K562 (cell line): ENCODE results near the gene FDPS. TPM values are rescaled to one million over a fixed set of nuclear protein-coding genes. Genes with fewer than 3 reads are reported as not detected.
A peak's percentile ranks its signal among the peaks of the same experiment; 100 is the strongest.

Experiments used
- ATAC-seq: fragments of 200-7000 bp; cut with Tn5 transposase; 3 replicates; pipeline ENCODE4 v1.9.1; 2020; ENCODE audit warnings: moderate library complexity
- BruUV-seq: library from RNA; stranded (reverse); fragments of 400-500 nt; replicated peaks from 2 replicates; lab custom pipeline; 2021; lab: Mats Ljungman, UMichigan
- CTCF ChIA-PET: fragments of 300-600 bp; formaldehyde crosslinking; extraction: SDS; loops from one replicate; lab custom pipeline; 2021; ENCODE audit warnings: low intra/inter-chr PET ratio; lab: Yijun Ruan, JAX
- POLR2A ChIA-PET: fragments of 300-600, 350-650 bp; sonication (Branson Sonifier 250); formaldehyde crosslinking; extraction: SDS; loops from one replicate; lab custom pipeline; 2021; ENCODE audit warnings: antibody characterized with exemption, inconsistent platforms; lab: Yijun Ruan, JAX
- DNase-seq, 4 experiments: peaks; one replicate each; pipeline versions ENCODE4 v3.0.0 to v3.0.0-alpha.2; 2011 to 2018; ENCODE audit warnings: low spot score in 3 of 4, mixed read lengths in 3 of 4; ENCODE audit errors: extremely low read depth in 1 of 4
- FAIRE-seq: peaks from 2 replicates; lab custom pipeline; 2011; peaks lifted over from hg19 to GRCh38; lab: Jason Lieb, UNC
- H2AFZ ChIP-seq: 2 replicates; pipeline ENCODE4 v1.6.0; 2011; ENCODE audit warnings: low read depth, low read length, control low read depth, inconsistent platforms
- H3K27ac ChIP-seq: fragments of 200-600 bp; 3 replicates; pipeline ENCODE4 v1.8.0; 2011; ENCODE audit warnings: low read depth, mild to moderate bottlenecking, control low read depth, inconsistent platforms, low read length, moderate library complexity, mixed read lengths; ENCODE audit errors: extremely low read depth
- H3K27me3 ChIP-seq, 2 experiments: fragments of 300-600 bp in 1 of 2; 2 replicates in 1 of 2; 3 replicates in 1 of 2; pipeline versions ENCODE4 v1.6.0 to v1.8.0; 2011; ENCODE audit warnings: inconsistent platforms in 2 of 2, low read length in 2 of 2, mild to moderate bottlenecking in 1 of 2, mixed read lengths in 1 of 2, moderate library complexity in 1 of 2; ENCODE audit not compliant: control insufficient read depth in 2 of 2, insufficient read depth in 2 of 2
- H3K36me3 ChIP-seq: fragments of 300-600 bp; 3 replicates; pipeline ENCODE4 v1.8.0; 2011; ENCODE audit warnings: mild to moderate bottlenecking, low read length, inconsistent platforms; ENCODE audit not compliant: control insufficient read depth, insufficient read depth
- H3K4me1 ChIP-seq, 2 experiments: fragments of 200-600 bp in 1 of 2; replicated peaks in 1 of 2; 2 replicates in 1 of 2; 3 replicates in 1 of 2; pipeline versions ENCODE4 v1.5.1 to v1.8.0; 2011; ENCODE audit warnings: inconsistent platforms in 2 of 2, low read length in 2 of 2, mild to moderate bottlenecking in 1 of 2, mixed read lengths in 1 of 2, moderate library complexity in 1 of 2; ENCODE audit not compliant: control insufficient read depth in 2 of 2, insufficient read depth in 2 of 2
- H3K4me2 ChIP-seq: 2 replicates; pipeline ENCODE4 v1.6.1; 2011; ENCODE audit warnings: low read length, control low read depth, inconsistent platforms, mixed read lengths; ENCODE audit not compliant: insufficient read depth
- H3K4me3 ChIP-seq: fragments of 200-600 bp; sonication (generic), shearing (Covaris generic); 2 replicates; pipeline ENCODE4 v1.5.1; 2016; ENCODE audit warnings: control low read depth, inconsistent platforms
- H3K79me2 ChIP-seq: fragments of 200-600 bp; 3 replicates; pipeline ENCODE4 v1.8.0; 2011; ENCODE audit warnings: low read length, inconsistent platforms; ENCODE audit not compliant: control insufficient read depth, insufficient read depth
- H3K9ac ChIP-seq, 2 experiments: 2 replicates each; pipeline versions ENCODE4 v1.6.0 to v1.6.1; 2011; ENCODE audit warnings: low read depth in 2 of 2, low read length in 2 of 2, control low read depth in 1 of 2, inconsistent platforms in 1 of 2, mild to moderate bottlenecking in 1 of 2, mixed read lengths in 1 of 2; ENCODE audit not compliant: insufficient read depth in 1 of 2
- H3K9me1 ChIP-seq: one replicate; pipeline ENCODE4 v1.6.0; 2011; ENCODE audit warnings: inconsistent platforms, mild to moderate bottlenecking, low read length, moderate library complexity; ENCODE audit not compliant: control insufficient read depth, insufficient read depth
- H3K9me3 ChIP-seq: replicated peaks from 2 replicates; pipeline ENCODE4 v1.5.1; 2011; ENCODE audit warnings: low read depth, low read length, inconsistent platforms; ENCODE audit not compliant: control insufficient read depth, insufficient read depth
- H4K20me1 ChIP-seq: replicated peaks from 2 replicates; pipeline ENCODE4 v1.6.1; 2011; ENCODE audit warnings: low read length, inconsistent platforms, mixed read lengths; ENCODE audit not compliant: control insufficient read depth, insufficient read depth
- CTBP1 ChIP-seq: fragments of 450-650 bp; IDR thresholded peaks from 2 replicates; pipeline ENCODE4 v1.6.1; 2016; ENCODE audit warnings: borderline replicate concordance
- FOXP1 ChIP-seq: sonication (generic); formaldehyde crosslinking; IDR thresholded peaks from 2 replicates; pipeline ENCODE4 v1.8.0; 2022; ENCODE audit warnings: mild to moderate bottlenecking, missing genetic modification reagents
- JUND ChIP-seq, 2 experiments: IDR thresholded peaks; 2 replicates in 1 of 2; 3 replicates in 1 of 2; pipeline ENCODE4 v1.6.1; 2011; ENCODE audit warnings: borderline replicate concordance in 2 of 2, low read depth in 2 of 2, low read length in 2 of 2, improper control_type of control experiment in 1 of 2, missing biosample characterization in 1 of 2, missing genetic modification characterization in 1 of 2, missing genetic modification reagents in 1 of 2
- SP1 ChIP-seq: sonication (generic); formaldehyde crosslinking; IDR thresholded peaks from 2 replicates; pipeline ENCODE4 v1.8.1; 2022; ENCODE audit warnings: mild to moderate bottlenecking, missing genetic modification reagents
- TEAD1 ChIP-seq, 2 experiments: fragments of 450-650 bp in 1 of 2; sonication (generic) in 1 of 2; formaldehyde crosslinking; IDR thresholded peaks; 2 replicates each; pipeline versions ENCODE4 v1.4.0 to v1.8.0; 2020 to 2022; ENCODE audit warnings: mild to moderate bottlenecking in 2 of 2, missing genetic modification reagents in 1 of 2
- ZNF778 ChIP-seq: fragments of 450-650 bp; formaldehyde crosslinking; IDR thresholded peaks from 2 replicates; pipeline ENCODE4 v1.4.0; 2020; ENCODE audit warnings: mild to moderate bottlenecking, moderate library complexity
- WGBS: fragments of 100-300 bp; shearing (Covaris generic); methylation state at CpG from one replicate; pipeline ENCODE4 v1.1.6; 2016; ENCODE audit warnings: low coverage, mixed read lengths; ENCODE audit not compliant: insufficient coverage; ENCODE audit errors: missing lambda C conversion rate; 5-methylcytosine and 5-hydroxymethylcytosine counted together
- in situ Hi-C: fragments of 300-500 bp; cut with MboI; formaldehyde crosslinking; loops from 4 replicates; pipeline ENCODE4 v1.15.0; 2018; ENCODE audit warnings: inconsistent platforms, mixed read lengths
- intact Hi-C: fragments of 100-400 bp; cut with micrococcal nuclease; formaldehyde crosslinking; loops from 2 replicates; pipeline ENCODE4 v1.14.2; 2022
- polyA plus RNA-seq, 8 experiments: library from polyadenylated mRNA; depleted of rRNA in 4 of 8; stranded (reverse) in 5 of 8; unstranded in 3 of 8; fragments of >200 nt; fragmentation: Nextera tagmentation in 2 of 8; fragmentation: Illumina TruSeq in 1 of 8; extraction: Ambion mirVana in 2 of 8; extraction: Trizol in 1 of 8; gene quantifications; 2 replicates each; pipeline versions ENCODE4 v1.2.1 to v1.2.3, GENCODE V29; 2011 to 2014; ENCODE audit warnings: inconsistent platforms in 1 of 8, missing spikeins in 1 of 8
- total RNA-seq, 7 experiments: library from RNA; depleted of rRNA in 6 of 7; stranded (reverse); fragments of >200 nt in 6 of 7; fragmentation: Illumina TruSeq in 2 of 7; extraction: Trizol in 2 of 7; gene quantifications; 2 replicates each; pipeline versions ENCODE4 v1.2.1 to v1.2.3, GENCODE V29; 2011 to 2021; ENCODE audit warnings: low replicate concordance in 1 of 7
- TF ChIP-seq, protein P1 (sequence below), 2 experiments: IDR thresholded peaks; 2 replicates each; pipeline ENCODE4 v1.6.1; 2011; ENCODE audit warnings: borderline replicate concordance in 1 of 2, control low read depth in 1 of 2, low read depth in 1 of 2, low read length in 1 of 2, mild to moderate bottlenecking in 1 of 2, mixed read lengths in 1 of 2, moderate library complexity in 1 of 2; ENCODE audit not compliant: insufficient read depth in 1 of 2, insufficient read length in 1 of 2, poor library complexity in 1 of 2, severe bottlenecking in 1 of 2; ENCODE audit errors: extremely low read depth in 1 of 2
- TF ChIP-seq, protein P2 (sequence below): fragments of 450-650 bp; IDR thresholded peaks from 2 replicates; pipeline ENCODE4 v1.7.1; 2018; ENCODE audit warnings: mild to moderate bottlenecking, low read depth; ENCODE audit not compliant: partially characterized antibody
- TF ChIP-seq, protein P3 (sequence below), 2 experiments: fragments of 200-800 bp in 1 of 2; sonication (Bioruptor generic) in 1 of 2; sonication (generic) in 1 of 2; formaldehyde crosslinking in 1 of 2; IDR thresholded peaks in 1 of 2; conservative IDR thresholded peaks in 1 of 2; 2 replicates each; pipeline versions ENCODE4 v1.5.0 to v1.6.1; 2016 to 2020; ENCODE audit warnings: missing compliant biosample characterization in 1 of 2, missing genetic modification characterization in 1 of 2, missing genetic modification reagents in 1 of 2

The FDPS gene
- total and polyA plus RNA-seq, 9 of the 15 experiments (the other 6 are each of a cell fraction or from before 2014, with no cell fraction given), result 247 to 884 (median 360) TPM

DNA sequence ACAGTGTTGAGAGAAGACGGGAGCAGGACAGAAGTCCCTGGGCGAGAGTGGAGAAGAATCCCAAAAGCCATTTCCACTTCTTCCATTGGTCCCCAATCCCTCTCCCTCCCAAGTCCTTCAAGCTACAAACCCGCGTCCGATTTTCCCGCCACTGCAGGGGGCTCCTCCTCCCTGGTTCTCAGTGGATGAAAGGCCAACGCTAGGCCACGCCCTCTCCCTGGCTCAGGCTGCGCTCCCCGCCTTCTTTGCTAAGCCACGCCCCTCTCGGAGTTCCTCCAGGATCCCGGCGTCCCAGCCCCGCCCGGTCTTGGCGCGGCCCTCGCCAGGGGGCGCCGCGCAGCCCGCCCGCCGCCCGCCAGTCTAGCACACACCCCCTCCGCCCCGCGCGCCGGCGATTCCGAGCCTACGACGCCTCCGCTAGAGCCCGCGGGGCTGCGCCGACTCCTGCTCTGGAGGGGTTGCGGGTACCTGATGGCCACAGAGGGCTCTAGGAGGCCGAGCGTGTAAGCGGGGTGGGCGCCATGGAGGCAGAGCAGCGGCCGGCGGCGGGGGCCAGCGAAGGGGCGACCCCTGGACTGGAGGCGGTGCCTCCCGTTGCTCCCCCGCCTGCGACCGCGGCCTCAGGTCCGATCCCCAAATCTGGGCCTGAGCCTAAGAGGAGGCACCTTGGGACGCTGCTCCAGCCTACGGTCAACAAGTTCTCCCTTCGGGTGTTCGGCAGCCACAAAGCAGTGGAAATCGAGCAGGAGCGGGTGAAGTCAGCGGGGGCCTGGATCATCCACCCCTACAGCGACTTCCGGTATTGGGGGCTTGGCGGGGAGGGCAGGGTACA lies 31.4 kb upstream of the FDPS start, which contains the start of gene HCN3:
Gene HCN3, plus strand, starts transcription at position 394 of the 832 bp plus-strand sequence. Its CDS starts 128 bp downstream, at position 522.
- FAIRE-seq, result peak; percentile 97
- peak within 1 kb of the TSS; percentile 57 for H3K4me3 ChIP-seq
- peaks cover 17% of the 10 kb centered on the region for H3K79me2 ChIP-seq
- no peaks in the 10 kb centered on the region for H3K27me3 ChIP-seq
- in situ Hi-C loops, result no loop called here
- peak within 1 kb of the TSS; percentile 80 for H3K4me2 ChIP-seq
- under 1% methylated on average over 42 of the region's 68 CpGs for WGBS
- ATAC-seq, result peak; percentile 83
- no TSS peak for BruUV-seq
- H3K9me1 ChIP-seq, result no peaks in the 10 kb centered on the region
- intact Hi-C loops, result loop anchor here (1.0 to 2.0 kb wide), 3 partner anchors 24 to 46 kb away; partner anchors contain the start of genes FDPS and PKLR
- H3K4me1 ChIP-seq, result peaks cover 21 to 39% of the 10 kb centered on the region in 2 experiments; a peak in 4 of 5 replicates
- no peaks in the 10 kb centered on the region for H3K9me3 ChIP-seq
- peak within 1 kb of the TSS; percentile 55 for H3K27ac ChIP-seq
- peak within 1 kb of the TSS; percentile 92 for H2AFZ ChIP-seq
- H4K20me1 ChIP-seq, result no peaks in the 10 kb centered on the region; the same call in 1 of the 2 replicates
- POLR2A ChIA-PET, result interaction anchor here (0.8 to 2.1 kb wide), 8 partner anchors 9 to 45 kb away, joined by 3 to 9 read pairs (median 4); partner anchors contain the start of genes FDPS and SCAMP3
- peak; percentile 97 to 99 (median 98) for DNase-seq
- CTCF ChIA-PET, result interaction anchor here (0.6 to 2.0 kb wide), 3 partner anchors 25 to 46 kb away, joined by 3 to 12 read pairs (median 3); no protein-coding TSS in a partner anchor
- H3K9ac ChIP-seq, result peak within 1 kb of the TSS; percentile 39 to 93
- H3K36me3 ChIP-seq, result peaks cover 7% of the 10 kb centered on the region; the same call in 2 of the 3 replicates
- TF ChIP-seq JUND (IDR thresholded peaks at IDR 0.05; ENCODE audit: borderline replicate concordance, low read depth, low read length), result peak; percentile 36; the same call in 1 of the 2 replicates
- no peak; the same call in 2 of the 3 replicates for TF ChIP-seq JUND (tag; IDR thresholded peaks at IDR 0.05; ENCODE audit: borderline replicate concordance, low read depth, low read length)
- TF ChIP-seq TEAD1 (CRISPR knock-in tag; IDR thresholded peaks at IDR 0.05), result peak; percentile 20 to 41; a peak in 1 of 4 replicates
- TF ChIP-seq, protein P1, sequence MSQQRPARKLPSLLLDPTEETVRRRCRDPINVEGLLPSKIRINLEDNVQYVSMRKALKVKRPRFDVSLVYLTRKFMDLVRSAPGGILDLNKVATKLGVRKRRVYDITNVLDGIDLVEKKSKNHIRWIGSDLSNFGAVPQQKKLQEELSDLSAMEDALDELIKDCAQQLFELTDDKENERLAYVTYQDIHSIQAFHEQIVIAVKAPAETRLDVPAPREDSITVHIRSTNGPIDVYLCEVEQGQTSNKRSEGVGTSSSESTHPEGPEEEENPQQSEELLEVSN (IDR thresholded peaks at IDR 0.05; ENCODE audit: borderline replicate concordance in 1 of 2, extremely low read depth in 1 of 2, insufficient read depth in 1 of 2, insufficient read length in 1 of 2, low read depth in 1 of 2, low read length in 1 of 2, poor library complexity in 1 of 2, severe bottlenecking in 1 of 2), result peak; percentile 94 to 97
- peak; percentile 72 for TF ChIP-seq SP1 (CRISPR knock-in tag)
- TF ChIP-seq FOXP1 (CRISPR knock-in tag), result 0 out of 2 replicates have a peak, but pooled peaks have one; percentile 46
- TF ChIP-seq CTBP1, result peak; percentile 82
- TF ChIP-seq ZNF778 (CRISPR knock-in tag), result no peak
- TF ChIP-seq, protein P2, sequence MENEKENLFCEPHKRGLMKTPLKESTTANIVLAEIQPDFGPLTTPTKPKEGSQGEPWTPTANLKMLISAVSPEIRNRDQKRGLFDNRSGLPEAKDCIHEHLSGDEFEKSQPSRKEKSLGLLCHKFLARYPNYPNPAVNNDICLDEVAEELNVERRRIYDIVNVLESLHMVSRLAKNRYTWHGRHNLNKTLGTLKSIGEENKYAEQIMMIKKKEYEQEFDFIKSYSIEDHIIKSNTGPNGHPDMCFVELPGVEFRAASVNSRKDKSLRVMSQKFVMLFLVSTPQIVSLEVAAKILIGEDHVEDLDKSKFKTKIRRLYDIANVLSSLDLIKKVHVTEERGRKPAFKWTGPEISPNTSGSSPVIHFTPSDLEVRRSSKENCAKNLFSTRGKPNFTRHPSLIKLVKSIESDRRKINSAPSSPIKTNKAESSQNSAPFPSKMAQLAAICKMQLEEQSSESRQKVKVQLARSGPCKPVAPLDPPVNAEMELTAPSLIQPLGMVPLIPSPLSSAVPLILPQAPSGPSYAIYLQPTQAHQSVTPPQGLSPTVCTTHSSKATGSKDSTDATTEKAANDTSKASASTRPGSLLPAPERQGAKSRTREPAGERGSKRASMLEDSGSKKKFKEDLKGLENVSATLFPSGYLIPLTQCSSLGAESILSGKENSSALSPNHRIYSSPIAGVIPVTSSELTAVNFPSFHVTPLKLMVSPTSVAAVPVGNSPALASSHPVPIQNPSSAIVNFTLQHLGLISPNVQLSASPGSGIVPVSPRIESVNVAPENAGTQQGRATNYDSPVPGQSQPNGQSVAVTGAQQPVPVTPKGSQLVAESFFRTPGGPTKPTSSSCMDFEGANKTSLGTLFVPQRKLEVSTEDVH, result peak; percentile 100
- TF ChIP-seq, protein P3, sequence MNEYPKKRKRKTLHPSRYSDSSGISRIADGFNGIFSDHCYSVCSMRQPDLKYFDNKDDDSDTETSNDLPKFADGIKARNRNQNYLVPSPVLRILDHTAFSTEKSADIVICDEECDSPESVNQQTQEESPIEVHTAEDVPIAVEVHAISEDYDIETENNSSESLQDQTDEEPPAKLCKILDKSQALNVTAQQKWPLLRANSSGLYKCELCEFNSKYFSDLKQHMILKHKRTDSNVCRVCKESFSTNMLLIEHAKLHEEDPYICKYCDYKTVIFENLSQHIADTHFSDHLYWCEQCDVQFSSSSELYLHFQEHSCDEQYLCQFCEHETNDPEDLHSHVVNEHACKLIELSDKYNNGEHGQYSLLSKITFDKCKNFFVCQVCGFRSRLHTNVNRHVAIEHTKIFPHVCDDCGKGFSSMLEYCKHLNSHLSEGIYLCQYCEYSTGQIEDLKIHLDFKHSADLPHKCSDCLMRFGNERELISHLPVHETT (CRISPR knock-in tag; conservative IDR thresholded peaks at IDR 0.05 in 1 of 2, IDR thresholded peaks at IDR 0.05 in 1 of 2), result peak in 1 of 2 experiments; percentile 85; a peak in 1 of 4 replicates
